HL-60 (cell line): Measurements from ENCODE around the gene GLIPR2.

Experiments
- DNase-seq, 2 experiments: peaks; one replicate each; pipeline ENCODE4 v3.0.0-alpha.2; 2010 to 2020; ENCODE audit warnings: low read depth in 1 of 2, low spot score in 1 of 2
- H3K27ac ChIP-seq: fragments of 250-450 bp; sonication (Bioruptor Pico); replicated peaks from 2 replicates; pipeline ENCODE4 v1.5.1; 2020; ENCODE audit warnings: mild to moderate bottlenecking, moderate library complexity
- H3K27me3 ChIP-seq: fragments of 250-450 bp; sonication (Bioruptor Pico); 2 replicates; pipeline ENCODE4 v1.5.1; 2021; ENCODE audit warnings: mild to moderate bottlenecking, moderate library complexity; ENCODE audit not compliant: insufficient read depth, poor library complexity, severe bottlenecking
- H3K4me3 ChIP-seq: replicated peaks from 2 replicates; pipeline ENCODE4 v1.5.1; 2011; ENCODE audit warnings: mild to moderate bottlenecking, control low read depth, low read length; ENCODE audit not compliant: insufficient read depth
- CTCF ChIP-seq: IDR thresholded peaks from one replicate; pipeline ENCODE4 v1.5.1; 2011; ENCODE audit warnings: low read length, control low read depth, inconsistent platforms; ENCODE audit not compliant: insufficient read depth
- GABPA ChIP-seq: IDR thresholded peaks from 2 replicates; pipeline ENCODE4 v1.6.1; 2012; ENCODE audit warnings: low read depth
- POLR2AphosphoS5 ChIP-seq: IDR thresholded peaks from 2 replicates; pipeline ENCODE4 v1.6.1; 2012; ENCODE audit warnings: low read depth
- SPI1 ChIP-seq: IDR thresholded peaks from 2 replicates; pipeline ENCODE4 v1.6.1; 2012; ENCODE audit warnings: low read depth, mild to moderate bottlenecking, borderline replicate concordance
- TF ChIP-seq, protein P1 (sequence below): IDR thresholded peaks from 2 replicates; pipeline ENCODE4 v1.6.1; 2012; ENCODE audit warnings: low read depth; ENCODE audit not compliant: insufficient replicate concordance

GLIPR2 gene

DNA sequence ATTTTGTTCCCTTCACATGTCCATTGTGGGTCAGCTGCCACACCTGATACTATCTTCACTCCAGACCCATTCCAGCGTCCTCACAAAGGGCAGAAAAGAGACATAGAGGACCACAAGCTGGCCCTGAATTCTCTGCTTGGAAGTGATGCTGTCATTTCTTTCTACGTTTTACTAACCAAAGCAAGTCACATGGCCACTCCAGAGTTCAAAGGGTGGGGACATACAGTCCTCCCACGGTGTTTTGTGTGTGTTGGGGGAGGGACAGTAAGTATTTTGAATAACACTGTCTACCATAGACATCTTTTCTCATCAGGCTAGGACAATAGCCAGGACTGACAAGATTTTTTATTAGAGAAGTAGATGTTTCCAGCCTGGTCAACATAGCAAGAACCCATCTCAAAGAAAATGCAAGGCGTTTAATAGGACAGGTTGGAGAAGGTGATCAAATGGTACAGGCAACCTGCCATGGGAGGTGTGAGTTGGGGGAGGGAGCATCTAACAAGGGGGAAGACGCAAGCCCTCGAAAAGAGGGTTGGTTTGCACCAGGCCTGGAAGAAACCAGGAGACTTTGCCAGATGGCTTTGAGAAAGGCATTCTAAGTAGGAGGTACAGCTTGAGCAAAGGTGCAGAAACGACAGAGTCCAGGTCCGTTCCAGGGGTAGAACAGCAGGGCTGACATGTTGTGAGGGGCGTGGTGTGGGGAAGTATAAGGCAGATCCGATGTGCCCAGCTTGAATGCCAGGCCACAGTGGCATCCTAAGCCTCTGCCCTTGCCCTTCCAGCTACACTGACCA lies 11.3 kb upstream of the GLIPR2 start:
- TF ChIP-seq GABPA: no peak
- TF ChIP-seq POLR2AphosphoS5: no peak
- TF ChIP-seq, protein P1, sequence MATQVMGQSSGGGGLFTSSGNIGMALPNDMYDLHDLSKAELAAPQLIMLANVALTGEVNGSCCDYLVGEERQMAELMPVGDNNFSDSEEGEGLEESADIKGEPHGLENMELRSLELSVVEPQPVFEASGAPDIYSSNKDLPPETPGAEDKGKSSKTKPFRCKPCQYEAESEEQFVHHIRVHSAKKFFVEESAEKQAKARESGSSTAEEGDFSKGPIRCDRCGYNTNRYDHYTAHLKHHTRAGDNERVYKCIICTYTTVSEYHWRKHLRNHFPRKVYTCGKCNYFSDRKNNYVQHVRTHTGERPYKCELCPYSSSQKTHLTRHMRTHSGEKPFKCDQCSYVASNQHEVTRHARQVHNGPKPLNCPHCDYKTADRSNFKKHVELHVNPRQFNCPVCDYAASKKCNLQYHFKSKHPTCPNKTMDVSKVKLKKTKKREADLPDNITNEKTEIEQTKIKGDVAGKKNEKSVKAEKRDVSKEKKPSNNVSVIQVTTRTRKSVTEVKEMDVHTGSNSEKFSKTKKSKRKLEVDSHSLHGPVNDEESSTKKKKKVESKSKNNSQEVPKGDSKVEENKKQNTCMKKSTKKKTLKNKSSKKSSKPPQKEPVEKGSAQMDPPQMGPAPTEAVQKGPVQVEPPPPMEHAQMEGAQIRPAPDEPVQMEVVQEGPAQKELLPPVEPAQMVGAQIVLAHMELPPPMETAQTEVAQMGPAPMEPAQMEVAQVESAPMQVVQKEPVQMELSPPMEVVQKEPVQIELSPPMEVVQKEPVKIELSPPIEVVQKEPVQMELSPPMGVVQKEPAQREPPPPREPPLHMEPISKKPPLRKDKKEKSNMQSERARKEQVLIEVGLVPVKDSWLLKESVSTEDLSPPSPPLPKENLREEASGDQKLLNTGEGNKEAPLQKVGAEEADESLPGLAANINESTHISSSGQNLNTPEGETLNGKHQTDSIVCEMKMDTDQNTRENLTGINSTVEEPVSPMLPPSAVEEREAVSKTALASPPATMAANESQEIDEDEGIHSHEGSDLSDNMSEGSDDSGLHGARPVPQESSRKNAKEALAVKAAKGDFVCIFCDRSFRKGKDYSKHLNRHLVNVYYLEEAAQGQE: no peak
- TF ChIP-seq CTCF: no peak
- H3K27me3 ChIP-seq: no peaks in the 10 kb centered on the region
- no peak for DNase-seq
- H3K4me3 ChIP-seq: no peak overlapping the region
- H3K27ac ChIP-seq: peak overlapping the region; percentile 94; the same call in 1 of the 2 replicates

GRCh38 chr9:36126016-36126730 lies 10.4 kb upstream of the GLIPR2 start:
- Histone ChIP-seq H3K27ac (peak overlapping the region; percentile 94), H3K4me3 (no peak overlapping the region), H3K27me3 (no peaks in the 10 kb centered on the region)
- TF ChIP-seq CTCF: no peak
- no peak for TF ChIP-seq SPI1
- TF ChIP-seq POLR2AphosphoS5: no peak
- no peak for TF ChIP-seq GABPA
- TF ChIP-seq, protein P1: no peak
- DNase-seq: peak in 1 of 2 experiments; percentile 55

DNA sequence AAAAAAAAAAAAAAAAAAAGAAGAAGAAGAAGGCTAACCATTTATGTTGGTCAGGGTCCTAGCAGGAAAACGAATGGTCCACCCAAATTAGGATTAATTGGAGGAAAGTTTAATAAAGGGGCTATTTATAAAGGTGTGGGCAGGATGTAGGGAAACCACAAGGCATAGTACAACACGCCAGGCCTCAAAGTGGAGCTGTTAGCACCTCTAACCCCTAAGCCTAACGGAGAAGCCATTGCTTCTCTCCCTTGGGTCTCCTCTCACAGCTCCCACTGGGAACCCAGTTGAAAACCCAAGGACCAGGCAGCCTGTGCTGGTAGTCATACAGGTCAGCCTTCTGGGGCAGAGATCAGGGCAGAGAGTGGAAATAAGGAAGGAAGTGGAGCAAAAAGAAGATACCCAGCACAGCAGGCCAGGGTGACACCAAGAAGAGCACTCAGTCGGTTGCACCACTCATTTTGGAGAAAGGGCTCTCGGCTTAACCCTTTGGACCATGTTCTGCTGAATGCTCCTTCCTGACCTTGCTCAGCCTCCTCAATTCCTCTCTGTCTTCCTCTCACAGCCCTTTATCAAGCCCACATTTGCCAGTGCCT lies 8.8 kb upstream of the GLIPR2 start:
- peak; percentile 58 to 90 for DNase-seq
- no peaks in the 10 kb centered on the region for H3K27me3 ChIP-seq
- H3K4me3 ChIP-seq: no peak overlapping the region
- TF ChIP-seq, protein P1: no peak
- peak; percentile 80 for TF ChIP-seq SPI1
- peak overlapping the region; percentile 94 for H3K27ac ChIP-seq
